Common myeloid progenitor, CD34-positive (primary cell): ENCODE measurements around the gene FAM72B. TPM values are rescaled to one million over a fixed set of nuclear protein-coding genes. Genes with fewer than 3 reads are reported as not detected.
"Not testable (repeated sequence)": the region's sequence is repeated elsewhere in the genome, so short reads cannot be mapped to it uniquely, and the experiment has no call there.

Experiments used
- CTCF ChIA-PET: fragments of 350-600 bp; sonication (Branson Sonifier 250); formaldehyde crosslinking; loops from one replicate; lab custom pipeline; 2021; ENCODE audit warnings: antibody characterized with exemption; lab: Charles Lee
- POLR2A ChIA-PET: fragments of 350-600 bp; sonication (Branson Sonifier 250); formaldehyde crosslinking; loops from one replicate; lab custom pipeline; 2021; ENCODE audit warnings: antibody characterized with exemption; lab: Charles Lee
- DNase-seq, 3 donors: peaks; one replicate each; pipeline versions ENCODE4 v3.0.0 to v3.0.0-alpha.2; 2013
- H3K27ac ChIP-seq, 2 experiments: 1 replicate in 1 of 2; 2 replicates in 1 of 2; pipeline ENCODE4 v1.7.0; 2013; ENCODE audit warnings: inconsistent platforms in 2 of 2, low read length in 2 of 2, mild to moderate bottlenecking in 2 of 2, low read depth in 1 of 2, moderate library complexity in 1 of 2; ENCODE audit not compliant: severe bottlenecking in 2 of 2, insufficient read depth in 1 of 2, poor library complexity in 1 of 2
- H3K27me3 ChIP-seq, 5 experiments: replicated peaks in 2 of 5; 1 replicate in 3 of 5; 2 replicates in 2 of 5; pipeline versions ENCODE4 v1.6.1 to v1.7.0; 2013; ENCODE audit warnings: low read length in 4 of 5, mild to moderate bottlenecking in 2 of 5, moderate library complexity in 2 of 5, inconsistent platforms in 1 of 5; ENCODE audit not compliant: insufficient read depth in 5 of 5, control insufficient read depth in 4 of 5
- H3K36me3 ChIP-seq, 4 experiments: 1 replicate in 2 of 4; 2 replicates in 2 of 4; pipeline versions ENCODE4 v1.6.1 to v1.7.0; 2013; ENCODE audit warnings: low read length in 3 of 4, control low read depth in 1 of 4, mild to moderate bottlenecking in 1 of 4; ENCODE audit not compliant: control insufficient read depth in 4 of 4, insufficient read depth in 4 of 4
- H3K4me1 ChIP-seq, 4 experiments: 1 replicate in 3 of 4; 2 replicates in 1 of 4; pipeline versions ENCODE4 v1.6.1 to v1.7.1; 2013; ENCODE audit warnings: low read length in 3 of 4, mild to moderate bottlenecking in 3 of 4, control low read depth in 1 of 4, inconsistent platforms in 1 of 4, moderate library complexity in 1 of 4; ENCODE audit not compliant: control insufficient read depth in 4 of 4, insufficient read depth in 4 of 4; ENCODE audit errors: control extremely low read depth in 1 of 4
- H3K4me3 ChIP-seq, 7 experiments: 1 replicate in 4 of 7; 2 replicates in 3 of 7; pipeline versions ENCODE4 v1.5.1 to v1.7.0; 2013; ENCODE audit warnings: mild to moderate bottlenecking in 7 of 7, low read length in 6 of 7, moderate library complexity in 6 of 7, inconsistent platforms in 2 of 7, low read depth in 2 of 7, control low read depth in 1 of 7; ENCODE audit not compliant: insufficient read depth in 4 of 7, control insufficient read depth in 1 of 7; ENCODE audit errors: extremely low read depth in 1 of 7
- H3K9me3 ChIP-seq, 5 experiments: 1 replicate in 4 of 5; 2 replicates in 1 of 5; pipeline versions ENCODE4 v1.6.1 to v1.7.1; 2013; ENCODE audit warnings: low read length in 4 of 5, mild to moderate bottlenecking in 2 of 5, inconsistent platforms in 1 of 5, low read depth in 1 of 5, moderate library complexity in 1 of 5; ENCODE audit not compliant: control insufficient read depth in 4 of 5, insufficient read depth in 2 of 5; ENCODE audit errors: control extremely low read depth in 1 of 5
- whole genome bisulfite sequencing: methylation state at CpG from one replicate; pipeline ENCODE4 v1.1.5; 2013; ENCODE audit not compliant: insufficient coverage; 5-methylcytosine and 5-hydroxymethylcytosine counted together
- polyA plus RNA-seq: library from polyadenylated mRNA; unstranded; fragments of 120-200 nt; gene quantifications from one replicate; pipeline ENCODE4 v1.2.1, GENCODE V29; 2013

The FAM72B gene
- 1.2 TPM for polyA plus RNA-seq

DNA sequence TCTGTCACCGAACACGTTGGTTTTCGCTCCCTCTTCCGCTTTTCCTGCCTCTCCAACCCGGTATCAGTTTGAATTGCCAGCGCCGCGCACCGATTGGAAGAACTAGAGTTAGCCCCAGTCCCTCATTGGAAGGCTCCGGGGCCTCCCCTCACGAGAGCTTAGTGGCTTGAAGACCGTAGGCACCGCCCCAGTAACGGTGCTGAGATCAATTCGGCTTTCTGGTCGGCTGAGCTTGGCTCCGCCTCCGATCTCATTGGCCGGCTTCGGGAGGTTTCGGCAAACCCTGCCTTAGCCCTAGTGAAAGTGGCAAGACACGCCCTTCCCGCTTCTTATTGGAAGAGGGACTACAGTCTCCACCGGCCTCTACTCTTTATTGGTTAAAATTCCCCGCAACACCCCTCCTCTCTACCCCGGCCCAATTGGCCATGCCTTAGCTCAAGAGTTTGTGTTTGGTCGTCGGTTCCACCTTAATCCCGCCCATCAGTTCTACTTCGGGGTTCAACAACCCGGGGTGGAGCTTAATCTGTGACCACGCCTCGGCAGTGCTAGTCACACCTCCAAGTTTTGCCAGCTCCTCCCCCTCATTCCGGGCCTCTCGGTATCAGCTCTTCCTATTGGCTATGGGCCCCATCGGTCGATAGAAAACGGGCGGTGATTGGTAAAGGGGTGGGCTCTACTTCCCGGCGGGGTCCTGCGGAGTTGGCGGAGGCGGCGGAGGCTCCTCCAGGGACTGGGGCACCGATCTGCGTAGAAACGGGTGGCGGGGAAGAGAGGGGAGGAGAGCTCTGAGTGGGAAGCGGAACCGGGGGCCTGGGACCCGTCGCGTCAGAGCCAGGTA is at the start of gene FAM72B, which contains the start of gene SRGAP2C:
Gene FAM72B, minus strand, starts transcription at position 51 of the 838 bp plus-strand sequence. CDS start 851 bp downstream, outside the sequence.
Gene SRGAP2C, plus strand, starts transcription at position 686 of the 838 bp plus-strand sequence. CDS start 2,472 bp downstream, outside the sequence.
- DNase-seq = peak; percentile 98 to 99 (median 99)
- POLR2A ChIA-PET, H3K9me3 ChIP-seq, H3K4me1 ChIP-seq, H3K36me3 ChIP-seq, CTCF ChIA-PET, H3K27ac ChIP-seq, H3K27me3 ChIP-seq: not testable (repeated sequence)
- 0% methylated on average over 19 of the region's 54 CpGs for WGBS
- H3K4me3 ChIP-seq = peak within 1 kb of the TSS; percentile 38 to 69 (median 57)

- H3K27me3 ChIP-seq, H3K4me3 ChIP-seq, H3K36me3 ChIP-seq, H3K27ac ChIP-seq, H3K4me1 ChIP-seq, CTCF ChIA-PET, H3K9me3 ChIP-seq, POLR2A ChIA-PET: not testable (repeated sequence)
- WGBS = no CpG with 5 or more reads among the region's 4 CpGs
- DNase-seq = peak in 1 of 3 donors; percentile 0
These were observed 48.4 kb upstream of the FAM72B start for GRCh38 chr1:121232445-121233125.

DNA sequence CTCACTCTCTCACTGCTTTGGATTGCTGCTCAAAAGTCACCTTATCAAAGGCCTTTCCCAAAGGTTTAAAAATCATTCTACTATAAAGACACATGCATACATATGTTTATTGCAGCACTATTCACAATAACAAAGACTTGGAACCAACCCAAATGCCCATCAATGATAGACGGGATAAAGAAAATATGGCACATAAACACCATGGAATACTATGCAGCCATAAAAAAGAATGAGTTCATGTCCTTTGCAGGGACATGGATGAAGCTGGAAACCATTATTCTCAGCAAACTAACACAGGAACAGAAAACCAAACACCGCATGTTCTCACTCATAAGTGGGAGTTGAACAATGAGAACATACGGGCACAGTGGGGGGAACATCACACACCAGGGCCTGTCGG is 46.5 kb upstream of the FAM72B start:
- H3K4me3 ChIP-seq, CTCF ChIA-PET, H3K9me3 ChIP-seq, H3K36me3 ChIP-seq, H3K27ac ChIP-seq, H3K4me1 ChIP-seq, DNase-seq, H3K27me3 ChIP-seq, POLR2A ChIA-PET: not testable (repeated sequence)
- WGBS = no CpG with 5 or more reads among the region's 4 CpGs

DNA sequence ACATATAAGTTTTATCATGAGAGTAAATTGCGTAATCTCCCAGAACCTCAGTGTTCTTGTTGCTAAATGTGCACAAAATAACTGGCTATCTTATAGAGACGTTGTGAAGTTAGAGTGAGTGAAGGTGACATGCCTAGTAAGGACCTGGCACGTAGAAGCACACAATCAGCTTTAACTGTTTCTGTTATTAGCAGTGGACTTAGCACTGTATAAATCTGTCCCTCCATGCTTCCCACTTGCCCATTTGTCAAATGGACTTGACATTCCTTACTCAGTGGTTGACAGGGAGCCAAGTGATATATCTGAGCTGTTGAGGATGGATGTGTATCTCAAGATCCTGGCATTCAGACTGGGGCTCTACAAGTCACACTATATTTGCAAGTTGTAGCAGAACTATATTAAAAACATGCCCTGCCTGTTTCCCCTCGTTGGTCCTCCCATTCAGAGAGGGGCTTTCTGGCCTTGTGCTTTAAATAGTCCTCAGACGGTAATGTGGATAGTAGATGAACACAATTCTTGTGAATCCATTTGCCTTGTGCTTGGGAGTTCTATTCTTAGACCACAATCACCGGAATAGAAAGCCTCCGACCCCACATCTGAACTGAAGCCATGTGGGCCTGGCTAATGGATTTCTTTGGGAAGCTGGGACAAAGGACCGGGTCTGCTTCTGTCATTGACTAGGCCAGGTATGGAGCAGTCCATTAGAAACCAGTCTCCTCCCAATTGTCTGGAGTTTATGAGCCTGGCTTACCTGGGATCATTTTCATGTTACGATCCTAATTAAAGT is 43.6 kb upstream of the FAM72B start:
- CTCF ChIA-PET, H3K27me3 ChIP-seq, H3K4me3 ChIP-seq, H3K4me1 ChIP-seq, DNase-seq, H3K27ac ChIP-seq, POLR2A ChIA-PET, H3K9me3 ChIP-seq, H3K36me3 ChIP-seq: not testable (repeated sequence)
- no CpG with 5 or more reads among the region's 9 CpGs for WGBS

DNA sequence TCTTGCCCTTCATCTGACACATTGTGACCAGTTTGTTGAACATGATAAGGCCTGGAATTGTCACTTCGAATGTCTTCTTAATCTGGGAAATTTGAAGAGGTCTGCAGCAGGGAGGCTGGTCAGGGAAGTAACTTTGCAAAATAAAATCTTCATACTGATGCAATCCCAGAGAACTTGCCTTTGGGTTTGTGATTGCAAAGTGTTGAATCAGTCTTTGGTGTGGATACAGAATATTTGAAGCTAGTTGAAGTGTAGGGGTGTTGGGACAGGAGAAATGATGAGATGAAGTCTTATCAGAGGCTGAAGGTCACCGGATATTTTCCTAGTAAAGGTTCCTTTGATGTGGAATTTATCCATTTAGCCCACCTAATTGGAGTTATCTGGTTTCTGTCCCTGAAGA is 42.8 kb upstream of the FAM72B start:
- H3K27ac ChIP-seq, DNase-seq, H3K27me3 ChIP-seq, H3K36me3 ChIP-seq, H3K9me3 ChIP-seq, H3K4me3 ChIP-seq, POLR2A ChIA-PET, CTCF ChIA-PET, H3K4me1 ChIP-seq: not testable (repeated sequence)
- WGBS = no CpG with 5 or more reads among the region's 2 CpGs

DNA sequence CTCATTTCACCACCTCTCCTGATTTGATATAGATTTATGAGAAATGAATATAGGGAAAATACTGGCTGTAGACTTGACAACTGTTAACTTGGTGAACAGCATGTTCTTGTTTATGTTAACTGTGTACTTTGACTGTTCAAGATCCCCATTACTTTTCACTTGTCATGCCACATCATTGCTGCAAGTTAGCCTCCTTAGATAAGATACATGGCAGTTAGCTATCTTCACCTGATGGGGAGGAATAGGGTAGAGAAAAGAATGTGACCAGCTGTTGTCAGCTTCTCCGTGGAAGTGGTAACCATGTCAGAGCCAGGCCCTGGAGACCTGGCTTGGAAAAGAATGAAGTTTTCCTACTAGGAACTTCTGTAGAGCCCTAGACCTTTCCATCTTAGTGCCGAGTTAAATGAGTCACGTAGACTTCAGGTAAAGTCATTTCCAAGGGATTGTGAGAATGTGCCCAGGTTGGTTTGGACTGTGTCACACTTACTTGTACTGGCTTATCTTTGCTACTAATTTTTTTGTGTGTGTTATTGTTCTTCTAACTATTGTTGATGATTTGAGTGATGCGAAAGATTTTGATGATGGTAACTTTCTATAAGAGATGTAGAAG is 42.3 kb upstream of the FAM72B start:
- CTCF ChIA-PET, POLR2A ChIA-PET, DNase-seq, H3K4me3 ChIP-seq, H3K27ac ChIP-seq, H3K4me1 ChIP-seq, H3K36me3 ChIP-seq, H3K9me3 ChIP-seq, H3K27me3 ChIP-seq: not testable (repeated sequence)
- no CpG with 5 or more reads among the region's 4 CpGs for WGBS
